HG02852 (cell line): ENCODE data around the gene PC.

ENCODE experiments used
- ATAC-seq: cut with Tn5 transposase; IDR thresholded peaks from one replicate; pipeline ENCODE4 v1.9.1; 2021; ENCODE audit warnings: mild to moderate bottlenecking, moderate library complexity; ENCODE audit not compliant: unreplicated experiment

Gene PC

DNA sequence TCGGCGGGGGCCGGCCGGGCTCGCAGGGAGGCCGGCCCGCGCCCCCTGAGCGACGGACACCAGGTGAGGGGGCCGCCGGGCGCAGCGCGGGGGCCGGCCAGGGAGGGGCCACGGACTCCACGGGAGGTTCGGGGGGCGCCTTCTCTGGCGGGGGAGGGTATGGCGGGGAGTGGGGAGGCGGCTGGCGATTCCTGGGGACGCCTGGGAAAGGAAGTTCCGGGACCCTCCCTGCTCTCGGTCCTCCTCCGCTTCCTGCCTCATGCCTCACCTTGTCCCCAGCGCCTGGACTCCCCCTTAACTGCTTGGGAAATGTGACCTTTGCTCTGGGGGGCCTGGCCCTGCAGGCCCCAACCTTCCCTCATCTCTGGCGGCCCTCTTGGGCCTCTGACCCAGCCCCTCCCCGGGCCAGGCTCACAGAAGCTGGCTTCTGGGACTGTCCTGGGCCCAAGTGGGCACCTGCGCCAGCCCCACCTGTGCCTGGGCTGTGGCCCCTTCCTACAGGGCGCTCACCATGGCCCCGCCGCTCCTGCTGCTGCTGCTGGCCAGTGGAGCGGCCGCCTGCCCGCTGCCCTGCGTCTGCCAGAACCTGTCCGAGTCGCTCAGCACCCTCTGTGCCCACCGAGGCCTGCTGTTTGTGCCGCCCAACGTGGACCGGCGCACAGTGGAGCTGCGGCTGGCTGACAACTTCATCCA lies 100.8 kb downstream of the PC start:
- ATAC-seq: peak; percentile 5

DNA sequence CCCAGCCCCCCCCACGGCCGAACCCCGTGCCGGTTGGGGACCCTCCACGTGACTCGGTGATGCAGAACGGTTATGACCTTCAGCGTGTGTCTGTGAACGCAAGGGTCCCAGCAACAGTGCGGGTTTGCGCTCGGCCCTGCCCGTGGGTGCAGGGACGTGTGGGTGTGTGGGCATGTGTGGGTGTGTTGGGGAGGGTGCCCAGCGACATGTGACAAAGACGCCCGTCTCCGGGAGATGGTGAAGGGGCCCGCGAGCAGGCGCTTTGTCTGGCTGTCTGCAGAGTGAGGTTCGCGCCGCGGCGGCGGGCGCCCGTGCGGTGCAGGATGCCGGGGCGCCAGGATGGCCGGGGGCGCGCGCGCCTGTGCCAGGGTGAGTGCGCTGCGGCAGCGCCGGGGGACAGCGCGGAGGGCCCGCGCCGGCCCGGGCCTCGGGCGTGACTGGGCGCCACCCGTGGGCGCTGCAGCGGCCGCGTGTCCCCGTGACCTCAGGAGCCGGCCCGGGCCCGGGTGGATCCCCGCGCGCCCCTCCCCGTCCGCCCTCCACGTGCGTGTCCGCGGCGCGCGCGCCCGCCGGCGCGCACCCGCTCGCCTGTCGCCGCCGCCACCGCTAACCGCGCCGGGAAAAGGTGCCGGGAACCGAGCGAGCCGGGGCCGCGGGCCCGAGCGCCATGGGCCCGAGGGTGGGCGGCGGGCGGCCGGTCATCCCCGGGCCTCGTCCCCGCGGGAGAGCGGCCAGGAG lies 101.5 kb downstream of the PC start, which contains the start of gene LRFN4:
Gene LRFN4, plus strand, starts transcription at position 569 of the 738 bp plus-strand sequence. CDS start 681 bp downstream, outside the sequence.
- peak; percentile 22 for ATAC-seq

GRCh38 chr11:66855574-66856495 lies 102.3 kb downstream of the PC start:
- peak; percentile 68 for ATAC-seq

- no peak for ATAC-seq
These were observed 103.4 kb downstream of the PC start for GRCh38 chr11:66854729-66855211.

GRCh38 chr11:66854231-66854661 lies 103.9 kb downstream of the PC start:
- no peak for ATAC-seq

GRCh38 chr11:66853242-66854229 lies 104.6 kb downstream of the PC start:
- no peak for ATAC-seq

DNA sequence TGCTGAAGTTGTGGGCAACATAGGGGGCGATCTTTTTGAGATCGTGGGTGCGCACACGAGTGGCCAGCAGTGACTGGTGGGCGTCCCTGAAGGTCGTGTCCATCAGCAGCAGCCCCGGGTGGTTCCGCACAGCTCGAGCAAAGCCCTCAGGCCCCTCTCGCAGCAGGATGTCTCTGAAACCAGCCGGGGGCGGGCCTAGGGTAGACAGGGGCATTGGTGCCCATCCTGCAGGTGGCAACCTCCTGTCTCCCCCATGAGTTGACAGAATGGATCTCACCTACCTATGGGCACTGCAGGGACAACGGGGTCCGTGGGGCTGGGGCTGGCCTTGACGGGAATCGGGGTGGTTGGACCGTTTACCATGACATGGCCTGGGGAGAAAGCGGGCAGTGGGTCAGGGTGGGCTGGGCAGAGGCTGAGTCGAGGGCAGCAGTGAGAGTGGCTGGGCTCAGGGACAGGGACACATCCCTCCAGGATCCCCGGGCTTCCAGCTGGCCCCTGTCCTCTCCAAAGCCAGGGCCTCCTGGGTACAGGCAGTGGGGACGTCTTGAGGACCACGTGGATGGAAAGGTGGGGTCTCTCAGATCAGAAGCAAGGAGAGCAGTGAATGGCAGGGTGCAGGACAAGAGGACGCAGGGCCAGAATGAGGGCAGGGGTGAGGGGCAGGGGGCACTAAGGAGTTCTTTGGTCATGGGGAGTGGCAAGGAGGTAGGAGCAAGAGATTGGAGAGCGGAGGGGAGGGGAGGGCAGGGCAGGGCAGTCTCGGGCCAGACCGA lies 105.5 kb downstream of the PC start:
- no peak for ATAC-seq

GRCh38 chr11:66851698-66852465 lies 106.3 kb downstream of the PC start:
- ATAC-seq: no peak

- ATAC-seq: no peak
These were observed 107.0 kb downstream of the PC start for GRCh38 chr11:66851239-66851596.

- ATAC-seq: no peak
These were observed 107.5 kb downstream of the PC start for GRCh38 chr11:66850588-66851238.

DNA sequence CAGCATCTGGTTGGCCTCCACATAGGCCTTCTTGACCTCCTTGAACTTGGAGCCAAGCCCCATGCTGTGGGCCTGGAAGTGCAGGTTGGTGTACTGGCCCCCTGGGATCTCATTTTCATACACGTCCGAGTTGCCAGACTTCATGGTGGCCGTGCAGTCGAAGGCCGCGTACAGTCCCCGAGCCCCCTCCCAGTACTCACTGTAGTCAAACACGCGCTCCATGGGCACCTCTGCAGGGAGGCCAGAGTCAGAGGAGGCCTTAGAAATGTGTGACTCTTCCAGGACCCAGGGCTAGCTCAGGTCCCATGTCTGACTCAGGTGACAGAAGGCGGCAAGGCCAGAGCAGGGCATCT lies 108.0 kb downstream of the PC start:
- ATAC-seq: no peak

- ATAC-seq: no peak
These were observed 108.5 kb downstream of the PC start for GRCh38 chr11:66849501-66850234.

DNA sequence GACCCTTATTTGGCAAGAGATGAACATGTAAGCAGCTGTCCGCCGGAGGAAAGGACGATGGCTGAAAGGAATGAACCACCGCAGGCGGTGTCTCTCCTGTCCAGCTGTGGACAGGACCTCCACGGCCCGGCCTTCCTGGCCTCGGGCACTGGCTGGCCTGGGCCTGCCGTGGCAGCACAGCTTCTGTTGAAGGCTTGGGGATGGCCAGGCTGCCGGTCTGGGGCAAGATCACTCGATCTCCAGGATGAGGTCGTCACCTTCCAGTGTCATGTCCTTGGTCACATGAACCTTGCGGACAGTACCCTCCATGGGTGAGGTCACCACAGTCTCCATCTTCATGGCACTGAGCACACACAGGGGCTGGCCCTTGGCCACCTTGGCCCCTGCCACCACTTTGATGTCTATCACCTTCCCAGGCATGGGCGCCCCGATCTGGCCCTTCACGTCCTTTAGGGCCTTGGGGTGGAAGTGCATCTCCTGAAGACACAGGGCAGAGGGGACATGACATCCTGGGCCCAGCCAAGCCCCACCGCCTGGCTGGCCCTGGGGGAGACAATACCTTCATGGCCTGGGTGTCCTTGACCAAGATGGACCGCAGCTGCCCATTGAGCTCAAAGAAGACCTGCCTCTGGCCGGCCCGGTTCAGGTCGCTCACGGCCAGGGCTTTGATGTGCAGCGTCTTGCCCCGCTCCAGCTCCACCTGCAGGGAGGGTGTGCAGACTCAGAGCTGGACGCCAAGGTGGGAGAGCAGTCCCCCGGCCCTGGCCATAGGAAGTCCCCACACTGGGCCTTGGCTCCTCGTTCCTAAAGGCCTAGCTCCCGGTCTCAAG lies 109.3 kb downstream of the PC start:
- no peak for ATAC-seq

- no peak for ATAC-seq
These were observed 110.5 kb downstream of the PC start for GRCh38 chr11:66847461-66848232.

- no peak for ATAC-seq
These were observed 111.5 kb downstream of the PC start for GRCh38 chr11:66846671-66847091.

DNA sequence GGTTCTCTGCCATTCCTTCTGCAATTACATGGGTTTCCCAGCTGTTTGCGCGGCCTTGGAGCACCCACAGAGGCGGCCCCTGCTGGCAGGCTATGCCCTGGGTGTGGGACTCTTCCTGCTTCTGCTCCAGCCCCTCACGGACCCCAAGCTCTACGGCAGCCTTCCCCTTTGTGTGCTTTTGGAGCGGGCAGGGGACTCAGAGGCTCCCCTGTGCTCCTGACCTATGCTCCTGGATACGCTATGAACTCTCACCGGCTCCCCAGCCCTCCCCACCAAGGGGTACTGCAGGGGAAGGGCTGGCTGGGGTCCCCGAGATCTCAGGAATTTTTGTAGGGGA lies 112.3 kb downstream of the PC start:
- no peak for ATAC-seq
